CD14-positive monocyte (primary cell): ENCODE results near the gene KCNH5. TPM values are rescaled to one million over a fixed set of nuclear protein-coding genes. Genes with fewer than 3 reads are reported as not detected.

Source experiments
- DNase-seq, 3 donors: peaks; one replicate each; pipeline ENCODE4 v3.0.0-alpha.2; 2011 to 2022
- H2AFZ ChIP-seq: 2 replicates; pipeline ENCODE4 v1.6.0; 2012; ENCODE audit warnings: mild to moderate bottlenecking, low read depth, low read length, inconsistent platforms; ENCODE audit not compliant: insufficient read depth, poor library complexity, severe bottlenecking
- H3K27ac ChIP-seq, 2 donors: 1 replicate in 1 of 2; 2 replicates in 1 of 2; pipeline ENCODE4 v1.5.1; 2012 to 2013; ENCODE audit warnings: low read length in 2 of 2, control low read depth in 1 of 2, inconsistent platforms in 1 of 2, low read depth in 1 of 2, mild to moderate bottlenecking in 1 of 2
- H3K27me3 ChIP-seq, 2 donors: one replicate each; pipeline versions ENCODE4 v1.6.0 to v1.6.1; 2011 to 2013; ENCODE audit warnings: low read length in 2 of 2; ENCODE audit not compliant: control insufficient read depth in 2 of 2, insufficient read depth in 2 of 2
- H3K36me3 ChIP-seq, 2 donors: replicated peaks in 1 of 2; 1 replicate in 1 of 2; 2 replicates in 1 of 2; pipeline versions ENCODE4 v1.5.1 to v1.6.1; 2012 to 2013; ENCODE audit warnings: low read length in 2 of 2, control low read depth in 1 of 2, inconsistent platforms in 1 of 2, mild to moderate bottlenecking in 1 of 2; ENCODE audit not compliant: insufficient read depth in 2 of 2, control insufficient read depth in 1 of 2
- H3K4me1 ChIP-seq, 2 donors: 1 replicate in 1 of 2; 2 replicates in 1 of 2; pipeline versions ENCODE4 v1.5.1 to v1.6.1; 2012 to 2013; ENCODE audit warnings: low read length in 2 of 2, control low read depth in 1 of 2, inconsistent platforms in 1 of 2, mild to moderate bottlenecking in 1 of 2, moderate library complexity in 1 of 2; ENCODE audit not compliant: insufficient read depth in 2 of 2, control insufficient read depth in 1 of 2
- H3K4me2 ChIP-seq: replicated peaks from 2 replicates; pipeline ENCODE3; 2012; ENCODE audit warnings: low read length, moderate library complexity, mild to moderate bottlenecking; ENCODE audit not compliant: poor library complexity, severe bottlenecking; ENCODE audit errors: extremely low read depth
- H3K4me3 ChIP-seq, 3 experiments: fragments of 200-600 bp in 1 of 3; sonication (generic) in 1 of 3; replicated peaks in 1 of 3; 1 replicate in 2 of 3; 2 replicates in 1 of 3; pipeline ENCODE4 v1.5.1; 2011 to 2013; ENCODE audit warnings: low read length in 3 of 3, mild to moderate bottlenecking in 3 of 3, control low read depth in 2 of 3, low read depth in 2 of 3, inconsistent platforms in 1 of 3, moderate library complexity in 1 of 3
- H3K79me2 ChIP-seq: 2 replicates; pipeline ENCODE4 v1.6.0; 2012; ENCODE audit warnings: mild to moderate bottlenecking, control low read depth, inconsistent platforms, low read length, moderate library complexity; ENCODE audit not compliant: insufficient read depth
- H3K9ac ChIP-seq: 2 replicates; pipeline ENCODE4 v1.6.0; 2017; ENCODE audit warnings: low read length, mild to moderate bottlenecking; ENCODE audit not compliant: insufficient read depth, poor library complexity, severe bottlenecking
- H3K9me3 ChIP-seq, 2 donors: replicated peaks in 1 of 2; 1 replicate in 1 of 2; 2 replicates in 1 of 2; pipeline versions ENCODE4 v1.5.1 to v1.6.1; 2012 to 2013; ENCODE audit warnings: low read length in 2 of 2, control low read depth in 1 of 2; ENCODE audit not compliant: control insufficient read depth in 1 of 2, insufficient read depth in 1 of 2
- H4K20me1 ChIP-seq: 2 replicates; pipeline ENCODE4 v1.6.0; 2012; ENCODE audit warnings: mild to moderate bottlenecking, low read length, control low read depth, moderate library complexity; ENCODE audit not compliant: insufficient read depth
- H3K27ac Mint-ChIP-seq, 7 donors: one replicate each; pipeline ENCODE4 v1.8.0; 2020; ENCODE audit warnings: mild to moderate bottlenecking in 7 of 7, mixed read lengths in 7 of 7, moderate library complexity in 6 of 7, inconsistent platforms in 2 of 7
- H3K27me3 Mint-ChIP-seq, 3 donors: one replicate each; pipeline ENCODE4 v1.8.0; 2021 to 2022; ENCODE audit warnings: low read depth in 3 of 3, mild to moderate bottlenecking in 3 of 3, mixed read lengths in 3 of 3, moderate library complexity in 3 of 3, inconsistent platforms in 1 of 3
- H3K36me3 Mint-ChIP-seq, 2 donors: one replicate each; pipeline ENCODE4 v1.8.0; 2020; ENCODE audit warnings: mixed read lengths in 2 of 2, inconsistent platforms in 1 of 2, mild to moderate bottlenecking in 1 of 2
- H3K4me1 Mint-ChIP-seq: one replicate; pipeline ENCODE4 v1.8.0; 2020; ENCODE audit warnings: mild to moderate bottlenecking, mixed read lengths
- H3K4me3 Mint-ChIP-seq, 2 donors: one replicate each; pipeline ENCODE4 v1.8.0; 2020; ENCODE audit warnings: mild to moderate bottlenecking in 2 of 2, mixed read lengths in 2 of 2, moderate library complexity in 1 of 2
- H3K9me3 Mint-ChIP-seq, 7 donors: one replicate each; pipeline ENCODE4 v1.8.0; 2020 to 2022; ENCODE audit warnings: mixed read lengths in 7 of 7, mild to moderate bottlenecking in 6 of 7, moderate library complexity in 6 of 7, inconsistent platforms in 2 of 7
- WGBS: methylation state at CpG from one replicate; pipeline ENCODE4 v1.1.5; 2013; ENCODE audit warnings: missing lambda C conversion rate; ENCODE audit not compliant: insufficient coverage; 5-methylcytosine and 5-hydroxymethylcytosine counted together
- intact Hi-C, 2 donors: fragments of 100-400 bp; cut with micrococcal nuclease; formaldehyde crosslinking; loops; one replicate each; pipeline versions ENCODE4 v1.15.0 to v1.15.1; 2023
- polyA plus RNA-seq, 3 donors: library from polyadenylated mRNA; depleted of rRNA in 1 of 3; unstranded in 2 of 3; stranded (reverse) in 1 of 3; fragments of 300-500 nt in 2 of 3; fragments of >200 nt in 1 of 3; fragmentation: Illumina TruSeq in 2 of 3; gene quantifications; 1 replicate in 2 of 3; 2 replicates in 1 of 3; pipeline ENCODE4 v1.2.3, GENCODE V29; 2012 to 2021
- TF ChIP-seq, protein P1 (sequence below): fragments of 200-600 bp; IDR thresholded peaks from one replicate; pipeline ENCODE4 v1.8.0; 2022; ENCODE audit warnings: antibody characterized with exemption, mild to moderate bottlenecking

Gene KCNH5
- polyA plus RNA-seq, 3 donors: not detected

GRCh38 chr14:62696331-62696924, 348.8 kb downstream of the KCNH5 start:
- no peaks in the 10 kb centered on the region for H3K36me3 Mint-ChIP-seq
- H3K9me3 Mint-ChIP-seq: peaks cover 0 to 6% (median 3%) of the 10 kb centered on the region in 7 donors
- no CpG with 5 or more reads among the region's 5 CpGs for WGBS

DNA sequence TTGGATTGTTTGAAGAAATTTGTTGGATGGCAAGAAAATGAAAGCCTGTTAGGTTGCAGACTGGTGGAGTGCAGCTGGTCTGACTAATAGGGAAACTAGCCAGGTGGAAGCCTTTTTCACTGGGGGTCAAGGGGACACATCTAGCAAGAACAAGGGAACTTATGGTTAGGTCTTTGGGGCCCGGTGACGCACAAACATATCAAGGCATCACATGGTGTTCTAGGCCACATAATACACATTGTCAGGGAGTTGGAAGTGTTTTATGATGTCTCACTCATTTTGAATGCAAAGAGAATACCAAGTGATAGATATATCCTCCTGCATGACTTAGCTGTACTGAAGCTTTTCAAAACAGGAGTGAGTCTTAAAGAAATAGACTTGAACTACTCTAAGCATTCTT, 351.2 kb downstream of the KCNH5 start:
- no peak for DNase-seq
- Mint-ChIP-seq H3K36me3 (no peaks in the 10 kb centered on the region), H3K27me3 (peaks cover 0 to 3% (median 0%) of the 10 kb centered on the region in 3 donors), H3K4me3 (no peak overlapping the region), H3K27ac (no peak overlapping the region), H3K4me1 (no peaks in the 10 kb centered on the region), H3K9me3 (peaks cover 0 to 6% (median 3%) of the 10 kb centered on the region in 7 donors)
- no peaks in the 10 kb centered on the region for H3K4me1 ChIP-seq
- H3K9me3 ChIP-seq: no peaks in the 10 kb centered on the region
- no peak overlapping the region for H2AFZ ChIP-seq
- H3K9ac ChIP-seq: no peak overlapping the region
- intact Hi-C loops: no loop called here
- H3K4me3 ChIP-seq: no peak overlapping the region
- TF ChIP-seq, protein P1, sequence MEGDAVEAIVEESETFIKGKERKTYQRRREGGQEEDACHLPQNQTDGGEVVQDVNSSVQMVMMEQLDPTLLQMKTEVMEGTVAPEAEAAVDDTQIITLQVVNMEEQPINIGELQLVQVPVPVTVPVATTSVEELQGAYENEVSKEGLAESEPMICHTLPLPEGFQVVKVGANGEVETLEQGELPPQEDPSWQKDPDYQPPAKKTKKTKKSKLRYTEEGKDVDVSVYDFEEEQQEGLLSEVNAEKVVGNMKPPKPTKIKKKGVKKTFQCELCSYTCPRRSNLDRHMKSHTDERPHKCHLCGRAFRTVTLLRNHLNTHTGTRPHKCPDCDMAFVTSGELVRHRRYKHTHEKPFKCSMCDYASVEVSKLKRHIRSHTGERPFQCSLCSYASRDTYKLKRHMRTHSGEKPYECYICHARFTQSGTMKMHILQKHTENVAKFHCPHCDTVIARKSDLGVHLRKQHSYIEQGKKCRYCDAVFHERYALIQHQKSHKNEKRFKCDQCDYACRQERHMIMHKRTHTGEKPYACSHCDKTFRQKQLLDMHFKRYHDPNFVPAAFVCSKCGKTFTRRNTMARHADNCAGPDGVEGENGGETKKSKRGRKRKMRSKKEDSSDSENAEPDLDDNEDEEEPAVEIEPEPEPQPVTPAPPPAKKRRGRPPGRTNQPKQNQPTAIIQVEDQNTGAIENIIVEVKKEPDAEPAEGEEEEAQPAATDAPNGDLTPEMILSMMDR: no peak
- H3K27me3 ChIP-seq: no peaks in the 10 kb centered on the region
- H3K36me3 ChIP-seq: no peaks in the 10 kb centered on the region
- WGBS: no CpG with 5 or more reads among the region's 2 CpGs
- H3K4me2 ChIP-seq: no peak overlapping the region
- H3K27ac ChIP-seq: no peak overlapping the region
- H4K20me1 ChIP-seq: no peaks in the 10 kb centered on the region
- no peaks in the 10 kb centered on the region for H3K79me2 ChIP-seq

More at GRCh38 chr14:62696331-62696924, 348.8 kb downstream of the KCNH5 start:
- Histone ChIP-seq H3K36me3 (no peaks in the 10 kb centered on the region), H4K20me1 (no peaks in the 10 kb centered on the region), H3K4me1 (no peaks in the 10 kb centered on the region), H3K4me3 (no peak overlapping the region), H3K4me2 (no peak overlapping the region), H3K9ac (no peak overlapping the region), H3K27ac (no peak overlapping the region), H2AFZ (no peak overlapping the region), H3K27me3 (no peaks in the 10 kb centered on the region), H3K9me3 (no peaks in the 10 kb centered on the region), H3K79me2 (no peaks in the 10 kb centered on the region)
- H3K4me1 Mint-ChIP-seq: no peaks in the 10 kb centered on the region
- no peak overlapping the region for H3K4me3 Mint-ChIP-seq
- intact Hi-C loops: no loop called here
- H3K27ac Mint-ChIP-seq: no peak overlapping the region
- TF ChIP-seq, protein P1: no peak
- DNase-seq: no peak
- peaks cover 0 to 3% (median 0%) of the 10 kb centered on the region in 3 donors for H3K27me3 Mint-ChIP-seq
